ENCODE data around the gene C2orf72.
"Not testable (repeated sequence)": the region's sequence is repeated elsewhere in the genome, so short reads cannot be mapped to it uniquely, and the experiment has no call there.

C2orf72 gene

GRCh38 chr2:231015478-231015877 lies 21.8 kb upstream of the C2orf72 start:
- peak; percentile 68 for DNase-seq (ENCODE audit: low spot score)

DNA sequence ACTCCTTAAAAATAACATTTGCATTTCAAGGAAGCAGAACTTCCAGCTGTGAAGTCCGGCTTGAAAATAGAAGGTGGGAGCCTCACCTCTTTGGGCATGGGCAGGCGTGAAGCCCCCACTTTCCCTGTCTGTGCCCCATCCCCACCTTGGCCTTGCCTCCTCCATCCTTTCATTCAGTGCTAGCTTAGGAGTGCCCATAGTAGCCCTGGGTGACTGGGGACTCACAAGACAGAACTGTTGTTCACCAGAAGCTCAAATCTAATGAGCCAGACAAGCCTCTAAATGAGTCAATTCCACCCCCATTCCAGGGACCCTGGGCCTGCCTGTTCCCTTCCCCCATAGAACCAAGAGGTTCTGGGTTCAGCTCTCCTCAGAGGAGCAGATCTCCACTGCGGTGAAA lies 21.4 kb upstream of the C2orf72 start:
- peak; percentile 39 for DNase-seq (ENCODE audit: low spot score)

DNA sequence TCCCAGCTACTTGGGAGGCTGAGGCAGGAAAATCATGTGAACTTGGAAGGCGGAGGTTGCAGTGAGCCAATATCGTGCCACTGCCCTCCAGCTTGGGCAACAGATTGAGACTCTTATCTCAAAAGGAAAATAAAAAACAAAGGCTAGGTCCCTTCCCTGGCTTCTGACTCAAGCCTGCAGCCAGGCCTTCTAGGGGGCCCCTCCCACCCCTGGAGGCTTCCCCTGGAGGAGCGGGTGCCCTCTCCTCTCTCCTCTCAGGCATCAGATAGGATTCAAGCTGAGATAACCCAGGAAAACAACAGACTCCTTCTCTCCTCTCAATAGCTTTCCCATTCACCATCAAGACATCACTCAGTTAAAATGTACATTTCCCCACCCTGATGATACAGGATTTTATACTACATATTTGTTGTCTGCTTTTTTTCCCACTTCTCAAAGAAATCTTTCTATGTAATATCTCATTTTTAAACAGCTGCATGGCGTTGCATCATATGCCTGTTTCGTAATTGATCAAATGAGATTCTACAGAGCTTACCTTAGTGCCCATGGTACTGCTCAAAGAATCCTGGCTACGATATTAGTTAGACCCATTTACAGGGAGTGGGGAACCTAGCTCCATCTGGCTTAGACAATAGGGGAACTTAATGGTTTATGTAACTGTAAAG lies 20.6 kb upstream of the C2orf72 start:
- DNase-seq (ENCODE audit: low spot score), result no peak

GRCh38 chr2:231017231-231017598 lies 20.1 kb upstream of the C2orf72 start:
- no peak for DNase-seq (ENCODE audit: low spot score)

DNA sequence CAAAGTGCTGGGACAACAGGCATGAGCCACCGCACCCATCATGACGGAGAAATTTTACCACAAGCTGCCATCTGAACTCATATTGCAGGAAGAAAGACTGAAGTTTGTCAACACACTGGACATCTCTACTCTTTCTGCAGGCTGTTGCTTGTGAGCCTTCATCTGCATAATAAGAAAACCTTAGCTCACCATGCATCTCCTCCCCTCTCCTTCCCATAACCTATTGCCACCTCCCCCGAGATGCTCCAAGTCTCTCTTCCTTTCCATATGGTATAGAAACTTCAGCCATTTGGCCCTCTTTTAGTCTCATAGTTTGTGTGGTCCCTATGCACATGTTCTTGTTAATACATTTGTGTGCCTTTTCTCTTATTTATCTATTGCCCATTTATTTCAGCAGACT lies 19.1 kb upstream of the C2orf72 start:
- no peak for DNase-seq (ENCODE audit: low spot score)

GRCh38 chr2:231025059-231025458 lies 12.3 kb upstream of the C2orf72 start:
- DNase-seq (ENCODE audit: low spot score), result not testable (repeated sequence)

DNA sequence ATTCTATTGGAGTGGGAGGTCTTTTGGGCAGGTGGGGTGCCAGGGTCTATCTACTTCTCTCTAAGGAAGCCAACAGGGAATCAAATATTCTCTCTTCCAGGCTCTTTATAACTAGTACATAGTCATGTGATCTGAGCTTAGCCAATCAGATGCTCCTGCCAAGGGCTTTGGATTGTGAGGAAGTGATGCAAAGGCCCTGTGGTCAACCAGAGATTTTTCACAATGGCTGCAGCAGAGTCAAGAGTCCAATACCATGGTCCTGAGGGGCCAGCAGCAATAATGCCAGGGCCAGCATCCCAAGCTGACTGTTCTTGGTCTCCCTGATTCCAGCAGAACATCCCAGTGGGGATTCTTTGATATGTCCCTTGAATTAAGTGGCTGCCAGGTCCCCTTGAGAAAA lies 8.4 kb upstream of the C2orf72 start:
- DNase-seq (ENCODE audit: low spot score), result no peak

GRCh38 chr2:231029563-231029962 lies 7.8 kb upstream of the C2orf72 start:
- DNase-seq (ENCODE audit: low spot score), result no peak

- no peak for DNase-seq (ENCODE audit: low spot score)
These were observed 6.6 kb upstream of the C2orf72 start for GRCh38 chr2:231030725-231031124.

DNA sequence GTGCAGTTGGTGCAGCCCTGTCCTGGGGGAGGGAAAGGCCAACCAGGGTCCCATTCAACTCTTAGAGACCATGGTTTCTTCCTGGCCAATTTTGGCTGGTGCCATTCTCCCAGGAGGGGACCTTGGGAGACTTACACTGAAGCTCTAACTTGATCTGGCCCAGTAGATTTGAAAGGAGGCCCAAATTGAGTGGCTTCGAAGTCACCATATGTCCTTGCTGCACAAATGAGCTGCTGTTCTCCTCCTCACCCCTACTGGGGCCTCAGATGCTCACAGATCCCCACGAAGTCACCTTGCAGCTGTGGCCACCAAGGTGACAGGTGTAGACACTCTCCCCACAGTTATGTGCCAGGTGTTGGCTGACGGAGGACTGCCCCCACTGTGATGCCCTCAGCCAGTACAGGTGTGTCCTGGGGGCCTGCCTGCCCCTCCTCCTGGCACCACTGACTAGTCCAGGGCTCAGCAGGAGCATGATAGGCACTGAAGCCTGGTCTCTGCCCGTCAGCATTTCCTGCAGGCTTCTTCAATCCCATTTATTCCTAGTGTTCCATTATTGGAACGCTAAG lies 4.7 kb upstream of the C2orf72 start:
- no peak for DNase-seq (ENCODE audit: low spot score)

DNA sequence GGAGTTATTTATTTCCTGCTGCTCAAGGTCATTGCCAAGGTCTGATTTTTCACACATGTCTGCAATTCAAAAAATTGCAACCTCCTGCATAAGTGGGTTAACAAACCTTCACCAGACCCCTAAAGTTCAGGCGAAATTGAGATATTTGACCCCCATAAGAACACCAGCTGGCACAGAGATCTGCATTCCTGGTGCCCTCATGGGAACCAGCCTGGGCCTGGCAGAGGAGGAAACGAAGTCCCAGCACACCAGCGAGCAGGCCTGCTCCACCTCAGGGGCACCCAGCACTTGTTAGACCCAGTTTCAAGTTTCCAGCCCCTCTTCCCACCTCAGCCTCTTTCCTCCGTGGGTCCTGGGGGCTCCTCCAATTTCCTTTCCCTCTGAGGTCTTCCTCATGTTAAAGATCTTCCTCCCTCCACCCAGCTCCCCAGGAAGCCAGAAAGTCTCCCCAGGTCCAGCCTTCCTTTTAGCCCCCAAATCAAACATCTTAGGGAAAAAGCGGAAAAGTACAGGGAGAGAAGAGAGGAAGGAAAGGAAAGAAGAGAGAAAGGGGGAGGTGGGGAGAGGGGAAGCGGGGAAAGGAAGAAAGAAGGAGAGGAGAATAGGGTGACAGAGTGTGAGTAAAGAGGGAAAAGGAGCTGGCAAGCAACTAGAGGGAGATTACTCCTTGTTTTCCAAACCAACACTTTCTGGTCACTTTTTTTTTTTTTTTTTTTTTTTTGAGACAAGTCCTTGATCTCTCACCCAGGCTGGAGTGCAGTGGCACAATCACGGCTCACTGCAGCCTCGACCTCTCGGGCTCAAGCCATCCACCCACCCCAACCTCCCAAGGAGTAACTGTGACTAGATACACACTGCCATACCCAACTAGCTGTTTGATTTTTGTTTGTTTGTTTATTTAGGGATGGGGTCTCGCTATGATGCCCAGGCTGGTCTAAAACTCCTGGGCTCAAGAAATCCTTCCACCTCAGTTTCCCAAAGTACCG lies 3.9 kb upstream of the C2orf72 start:
- DNase-seq (ENCODE audit: low spot score), result no peak

GRCh38 chr2:231034291-231034882 lies 2.9 kb upstream of the C2orf72 start:
- DNase-seq (ENCODE audit: low spot score), result no peak

GRCh38 chr2:231036131-231036530 lies 1.2 kb upstream of the C2orf72 start:
- DNase-seq (ENCODE audit: low spot score), result no peak

GRCh38 chr2:231036578-231037106 lies 681 bp upstream of the C2orf72 start:
- DNase-seq (ENCODE audit: low spot score), result no peak

- peak; percentile 71 for DNase-seq (ENCODE audit: low spot score)
These were observed 584 bp downstream of the C2orf72 start for GRCh38 chr2:231037731-231038482.

DNA sequence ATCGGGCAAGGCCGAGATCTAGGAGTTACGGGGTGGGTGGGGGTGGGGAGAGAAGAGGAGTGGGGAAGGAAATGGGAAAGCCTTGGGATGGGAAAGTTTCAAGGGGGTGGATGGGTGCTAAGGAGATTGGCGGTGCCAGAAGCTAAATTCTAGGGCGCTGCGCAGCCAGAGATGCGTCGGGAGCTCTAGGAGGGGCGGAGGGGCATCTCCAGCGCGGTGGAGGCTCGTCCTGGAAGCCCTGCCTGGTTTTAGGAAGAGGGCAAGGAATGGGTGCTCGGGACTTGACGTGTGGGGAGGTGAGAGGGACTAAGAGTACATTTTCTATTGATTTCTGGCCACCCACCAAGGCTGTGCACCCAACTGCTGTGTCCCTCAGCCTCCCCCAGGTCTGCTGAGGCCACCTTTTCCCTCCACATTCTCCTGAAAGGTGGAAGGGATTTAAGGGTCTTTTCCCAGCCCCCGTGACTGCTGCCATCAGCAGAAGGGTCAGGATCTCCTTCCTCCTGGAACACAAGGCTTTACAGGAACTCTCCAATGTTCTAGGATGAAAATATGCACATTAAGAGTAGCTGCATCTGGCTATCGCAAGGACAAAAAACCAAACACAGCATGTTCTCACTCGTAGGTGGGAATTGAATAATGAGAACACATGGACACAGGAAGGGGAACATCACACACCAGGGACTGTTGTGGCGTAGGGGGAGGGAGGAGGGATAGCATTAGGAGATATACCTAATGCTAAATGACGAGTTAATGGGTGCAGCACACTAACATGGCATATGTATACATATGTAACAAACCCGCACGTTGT lies 1.4 kb downstream of the C2orf72 start:
- DNase-seq (ENCODE audit: low spot score), result no peak

DNA sequence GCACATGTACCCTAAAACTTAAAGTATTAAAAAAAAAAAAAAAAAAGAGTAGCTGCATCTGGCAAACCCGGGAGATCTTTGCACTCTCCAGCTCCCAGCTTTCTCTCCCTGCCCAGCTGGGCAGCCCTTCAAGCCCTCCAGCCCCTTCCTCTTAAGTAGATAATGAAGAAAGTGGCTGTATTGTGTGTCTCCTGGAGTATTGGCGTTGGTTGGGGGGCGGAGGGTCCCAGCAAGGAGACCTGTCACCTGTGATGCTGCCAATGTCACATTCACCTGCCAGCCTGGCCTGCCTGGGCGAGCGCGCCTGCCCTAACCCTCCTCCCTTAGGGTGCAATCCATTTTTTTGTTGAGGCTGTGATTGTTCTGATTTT lies 2.0 kb downstream of the C2orf72 start:
- no peak for DNase-seq (ENCODE audit: low spot score)

DNA sequence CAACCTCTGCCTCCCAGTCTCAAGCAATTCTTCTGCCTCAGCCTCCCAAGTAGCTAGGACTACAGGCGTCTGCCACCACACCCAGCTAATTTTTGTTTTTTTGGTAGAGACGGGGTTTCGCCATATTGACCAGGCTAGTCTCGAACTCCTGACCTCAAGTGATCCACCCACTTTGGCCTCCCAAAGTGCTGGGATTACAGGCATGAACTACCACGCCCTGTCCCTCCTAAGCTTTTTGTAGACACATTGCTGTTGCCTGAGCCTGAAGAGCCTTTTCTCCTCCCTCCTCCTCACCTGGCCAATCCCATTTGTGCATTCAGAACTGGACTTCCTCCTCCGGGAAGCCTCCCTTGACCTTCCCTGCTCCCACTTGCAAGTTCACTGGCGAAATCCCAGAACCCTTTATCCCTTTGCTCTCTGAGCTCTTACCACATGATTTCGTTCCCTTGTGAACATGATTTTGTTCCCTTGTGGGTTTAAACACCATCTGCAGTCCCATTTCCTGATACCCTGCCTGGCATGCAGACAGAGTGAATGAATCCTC lies 2.6 kb downstream of the C2orf72 start:
- no peak for DNase-seq (ENCODE audit: low spot score)

GRCh38 chr2:231041061-231041689 lies 3.9 kb downstream of the C2orf72 start:
- no peak for DNase-seq (ENCODE audit: low spot score)

GRCh38 chr2:231043796-231044195 lies 6.5 kb downstream of the C2orf72 start:
- no peak for DNase-seq (ENCODE audit: low spot score)

Data from globus pallidus (tissue), 1 donor.